Body of pancreas (tissue), 4 donors: ENCODE results near the gene PAPOLB.
"Not testable (repeated sequence)": the region's sequence is repeated elsewhere in the genome, so short reads cannot be mapped to it uniquely, and the experiment has no call there.

Experiments used
- CTCF ChIP-seq, 7 experiments: fragments of 450-650 bp in 4 of 7; fragments of 200-600 bp in 3 of 7; sonication (generic) in 3 of 7; IDR thresholded peaks; one replicate each; pipeline ENCODE4 v1.5.1; 2016 to 2019; ENCODE audit warnings: antibody characterized with exemption in 7 of 7
- POLR2A ChIP-seq, 3 donors: fragments of 450-650 bp; IDR thresholded peaks; one replicate each; pipeline ENCODE4 v1.6.1; 2016; ENCODE audit warnings: antibody characterized with exemption in 3 of 3, mild to moderate bottlenecking in 2 of 3

DNA sequence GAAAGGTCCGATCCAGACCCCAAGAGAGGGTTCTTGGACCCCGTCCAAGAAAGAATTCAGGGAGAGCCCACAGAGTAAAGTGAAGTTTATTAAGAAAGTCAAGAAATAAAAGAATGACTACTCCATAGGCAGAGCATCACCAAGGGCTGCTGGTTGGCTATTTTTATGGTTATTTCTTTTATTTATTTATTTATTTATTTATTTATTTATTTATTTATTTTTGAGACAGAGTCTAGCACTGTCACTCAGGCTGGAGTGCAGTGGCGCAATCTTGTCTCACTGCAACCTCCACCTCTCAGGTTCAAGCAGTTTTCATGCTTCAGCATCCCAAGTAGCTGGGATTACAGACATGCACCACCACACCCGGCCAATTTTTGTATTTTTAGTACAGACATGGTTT, 31.4 kb upstream of the PAPOLB start:
- not testable (repeated sequence) for TF ChIP-seq CTCF, POLR2A (IDR thresholded peaks at IDR 0.05)
